Stimulated activated CD8-positive, alpha-beta memory T cell treated with anti-CD3 and anti-CD28 coated beads, Interleukin-4, amount 100 ng/mL, for 48 hours (primary cell): ENCODE measurements around the gene AK4.
"Not testable (repeated sequence)": the region's sequence is repeated elsewhere in the genome, so short reads cannot be mapped to it uniquely, and the experiment has no call there.

ENCODE experiments used
- DNase-seq: peaks from one replicate; pipeline ENCODE4 v3.0.0-alpha.2; 2020

AK4 gene

DNA sequence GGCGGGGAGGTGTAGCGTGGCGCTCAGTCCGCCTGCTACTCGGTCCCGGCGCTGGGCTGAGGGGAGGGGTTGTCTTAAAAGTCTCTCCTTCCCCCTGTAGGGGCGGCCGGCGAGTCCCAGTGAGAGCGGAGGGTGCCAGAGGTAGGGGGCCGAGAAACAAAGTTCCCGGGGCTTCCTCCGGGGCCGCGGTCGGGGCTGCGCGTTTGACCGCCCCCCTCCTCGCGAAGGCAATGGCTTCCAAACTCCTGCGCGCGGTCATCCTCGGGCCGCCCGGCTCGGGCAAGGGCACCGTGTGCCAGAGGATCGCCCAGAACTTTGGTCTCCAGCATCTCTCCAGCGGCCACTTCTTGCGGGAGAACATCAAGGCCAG lies at the start of gene AK4:
Gene AK4 (plus strand): TSS at position 26 of the 370 bp plus-strand sequence. CDS start 205 bp downstream, at position 231.
- not testable (repeated sequence) for DNase-seq

DNA sequence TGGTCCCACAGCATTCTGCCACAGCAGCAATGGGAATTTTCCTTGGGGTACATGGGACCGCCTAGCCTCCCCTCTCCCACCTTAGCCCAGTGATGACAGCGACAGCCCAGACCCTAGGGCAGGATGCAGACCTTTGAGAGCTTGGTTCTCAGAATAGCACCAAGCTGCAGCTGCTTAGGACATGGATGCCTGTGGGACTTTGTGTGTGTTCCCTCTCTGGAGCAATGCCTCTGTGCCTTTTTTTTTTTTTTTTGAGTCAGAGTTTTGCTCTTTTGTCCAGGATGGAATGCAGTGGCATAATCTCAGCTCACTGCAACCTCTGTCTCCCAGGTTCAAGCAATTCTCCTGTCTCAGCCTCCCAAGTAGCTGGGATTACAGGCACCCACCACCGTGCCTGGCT lies 44.2 kb upstream of the AK4 start:
- DNase-seq, result no peak

DNA sequence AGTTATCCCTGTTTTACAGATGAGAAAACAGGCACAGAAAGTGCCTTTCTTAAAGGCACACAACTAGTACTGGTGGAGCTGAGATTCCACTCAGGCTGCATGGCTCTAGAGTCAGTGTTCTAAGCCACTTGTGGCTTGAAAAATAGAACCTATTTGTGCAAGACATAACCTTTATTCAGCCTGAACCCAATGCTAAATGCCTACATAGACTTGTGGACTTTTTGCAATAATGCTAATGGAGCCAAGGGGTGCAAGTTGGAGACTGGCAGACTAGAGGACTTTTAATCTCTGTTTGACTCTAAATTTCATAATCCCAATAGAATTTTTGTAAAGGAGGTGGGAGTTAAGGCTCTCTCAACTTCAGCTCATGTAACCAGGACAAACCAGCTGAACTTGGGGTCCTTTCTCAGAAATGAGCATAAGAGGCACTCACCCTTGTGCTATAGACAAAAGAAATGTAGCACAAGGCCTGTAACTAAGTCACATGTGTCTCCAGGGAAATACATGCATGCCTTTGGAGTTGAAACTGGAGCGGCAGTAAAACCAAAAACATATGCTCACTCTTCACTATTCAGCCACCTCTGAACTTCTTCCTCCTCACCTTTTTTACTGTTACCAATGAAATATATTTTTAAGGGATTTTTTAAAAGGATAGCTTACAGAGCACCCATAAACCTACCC lies 43.0 kb upstream of the AK4 start:
- DNase-seq, result no peak

DNA sequence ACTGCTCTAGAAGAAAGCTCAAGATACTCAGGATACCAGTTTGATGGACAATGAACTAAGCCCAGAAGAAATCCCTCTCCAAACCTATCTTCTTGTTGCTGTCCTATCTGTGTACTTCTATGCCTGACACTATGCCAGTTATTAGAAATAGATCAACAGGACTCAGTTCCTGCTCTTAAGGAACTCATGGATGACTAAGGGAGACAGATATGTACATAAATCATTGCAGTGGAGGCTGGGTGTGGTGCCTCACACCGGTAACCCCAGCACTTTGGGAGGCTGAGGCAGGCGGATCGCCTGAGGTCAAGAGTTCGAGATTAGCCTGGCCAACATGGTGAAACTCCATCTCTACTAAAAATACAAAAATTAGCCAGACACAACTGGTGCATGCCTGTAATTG lies 42.4 kb upstream of the AK4 start:
- no peak for DNase-seq

DNA sequence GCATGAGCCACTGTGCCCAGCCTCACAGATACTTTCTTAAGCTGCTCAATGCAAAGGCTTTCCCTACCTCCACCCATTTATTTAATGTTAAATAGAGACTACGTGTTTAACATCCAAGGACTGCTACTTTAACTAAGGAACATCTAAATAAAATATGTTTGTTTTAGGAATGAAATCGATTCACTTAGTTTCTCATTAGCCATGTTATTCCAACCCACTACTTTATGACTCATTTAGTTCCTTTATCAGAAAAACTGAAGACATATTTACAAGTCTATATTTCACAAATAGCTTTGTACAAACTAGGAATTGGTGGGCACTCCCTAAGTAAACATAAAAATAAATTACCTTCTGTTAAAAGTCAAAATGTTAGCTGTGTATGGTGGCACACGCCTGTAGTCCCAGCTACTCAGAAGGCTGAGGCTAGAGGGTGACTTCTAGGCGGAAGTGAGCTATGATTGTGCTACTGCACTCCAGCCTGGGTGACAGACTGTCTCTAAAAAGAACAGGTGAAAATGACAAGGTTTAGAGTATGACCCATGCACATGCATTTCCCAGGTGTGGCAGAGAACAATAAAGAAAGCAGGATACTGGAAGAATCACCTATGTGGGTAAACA lies 39.9 kb upstream of the AK4 start:
- no peak for DNase-seq

DNA sequence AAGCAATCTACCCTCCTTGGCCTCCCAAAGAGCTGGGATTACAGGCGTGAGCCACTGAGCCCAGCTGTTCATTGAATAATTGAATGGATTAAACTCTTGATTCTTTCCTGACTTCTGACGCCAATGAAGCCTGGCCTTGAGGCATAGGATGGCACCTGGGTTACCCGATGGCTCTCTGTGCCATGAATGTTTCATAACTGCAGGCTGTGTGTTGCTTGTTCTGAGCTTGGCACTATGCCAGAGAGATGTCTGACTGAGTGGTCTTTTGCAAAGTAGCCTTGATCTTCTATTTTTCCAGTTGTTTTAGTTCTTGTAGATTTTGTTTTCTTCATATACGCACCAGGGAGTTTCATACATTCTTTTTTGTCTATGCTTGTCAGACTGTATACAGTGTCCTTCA lies 38.5 kb upstream of the AK4 start:
- DNase-seq, result no peak

DNA sequence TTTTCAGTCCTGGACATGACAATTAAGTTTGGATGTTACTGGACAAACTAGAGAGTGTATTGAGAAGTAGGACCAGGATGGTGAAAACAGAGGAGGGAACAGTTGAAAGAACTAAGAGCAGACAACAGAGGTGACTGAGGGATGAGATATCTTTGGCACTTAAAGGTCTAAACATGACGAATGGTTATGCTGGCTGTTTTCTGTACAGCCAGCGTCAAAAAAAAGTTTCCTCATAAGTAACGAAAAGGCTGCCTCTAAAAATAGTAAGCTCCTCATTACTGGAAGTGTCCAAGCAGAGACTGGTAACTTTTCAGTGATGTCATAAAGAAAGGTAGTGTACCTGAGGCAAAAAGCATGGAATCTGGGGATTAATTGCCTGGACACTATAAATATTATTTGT lies 35.2 kb upstream of the AK4 start:
- no peak for DNase-seq

DNA sequence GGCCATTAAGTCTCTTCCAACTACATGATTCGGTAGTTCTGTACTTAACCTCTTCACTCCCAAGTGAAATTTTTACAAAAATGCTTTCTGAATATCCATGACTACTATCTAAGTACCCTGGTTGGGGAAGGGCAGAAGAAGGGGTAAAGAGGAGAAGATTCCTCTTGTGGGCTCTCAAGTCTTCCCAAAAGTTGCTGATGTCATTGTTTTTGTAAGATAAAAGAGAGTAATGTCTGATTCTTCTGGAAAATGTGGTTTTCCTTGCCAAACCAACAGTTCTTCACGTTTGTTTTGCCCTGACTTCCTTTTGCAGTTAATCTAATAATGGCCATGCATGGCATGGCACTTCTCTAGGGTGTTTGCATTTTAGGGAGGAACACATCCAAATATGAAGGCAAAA lies 34.7 kb upstream of the AK4 start:
- DNase-seq, result no peak

DNA sequence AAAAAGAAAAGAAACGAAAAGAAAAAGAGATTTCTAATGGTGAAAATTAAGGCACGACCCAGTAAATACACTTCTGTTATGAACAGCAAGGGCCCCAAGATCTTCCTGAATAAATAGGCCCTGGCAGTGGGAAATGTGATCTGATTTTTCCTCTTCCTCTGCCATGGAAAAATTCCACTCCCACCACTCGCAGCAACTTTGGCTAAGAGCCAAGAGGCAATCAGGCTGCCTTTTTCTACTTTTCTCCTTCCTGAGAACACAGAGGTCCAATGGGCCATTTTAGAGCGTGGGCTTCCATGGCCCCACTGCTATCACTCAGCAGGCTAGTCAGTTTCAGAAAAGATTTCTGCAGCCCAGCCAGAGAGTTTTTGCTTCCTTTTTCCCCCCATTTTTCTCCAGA lies 33.7 kb upstream of the AK4 start:
- no peak for DNase-seq

DNA sequence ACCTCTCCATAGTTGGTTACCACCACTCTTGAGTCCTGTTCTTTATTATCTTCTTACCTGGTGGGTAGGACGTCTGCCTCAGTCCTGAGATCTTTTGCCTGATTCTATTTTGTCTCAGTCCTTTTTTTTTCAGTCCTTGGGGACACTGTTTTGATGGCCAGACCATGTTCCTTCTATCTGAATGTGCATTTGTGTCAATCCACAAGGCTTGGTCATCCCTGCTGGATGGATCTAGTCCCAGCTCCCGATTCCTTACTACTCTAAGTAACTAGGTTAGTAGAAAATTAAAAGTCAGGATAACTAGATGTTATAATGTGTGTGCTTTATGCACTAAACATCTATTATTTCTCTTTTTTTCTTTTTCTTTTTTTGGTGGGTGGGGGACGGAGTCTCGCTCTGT lies 28.1 kb upstream of the AK4 start:
- no peak for DNase-seq

DNA sequence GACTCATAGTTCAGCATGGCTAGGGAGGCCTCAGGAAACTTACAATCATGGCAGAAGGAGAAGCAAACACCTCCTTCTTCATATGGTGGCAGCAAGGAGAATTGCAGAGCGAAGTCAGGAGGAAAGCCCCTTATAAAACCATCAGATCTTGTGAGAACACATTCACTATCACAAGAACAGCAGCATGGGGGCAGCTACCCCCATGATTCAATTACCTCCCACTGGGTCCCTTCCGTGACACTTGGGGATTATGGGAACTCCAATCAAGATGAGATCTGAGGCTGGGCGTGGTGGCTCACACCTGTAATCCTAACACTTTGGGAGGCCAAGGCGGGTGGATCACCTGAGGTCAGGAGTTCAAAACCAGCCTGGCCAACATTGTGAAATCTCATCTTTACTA lies 18.9 kb upstream of the AK4 start:
- not testable (repeated sequence) for DNase-seq

DNA sequence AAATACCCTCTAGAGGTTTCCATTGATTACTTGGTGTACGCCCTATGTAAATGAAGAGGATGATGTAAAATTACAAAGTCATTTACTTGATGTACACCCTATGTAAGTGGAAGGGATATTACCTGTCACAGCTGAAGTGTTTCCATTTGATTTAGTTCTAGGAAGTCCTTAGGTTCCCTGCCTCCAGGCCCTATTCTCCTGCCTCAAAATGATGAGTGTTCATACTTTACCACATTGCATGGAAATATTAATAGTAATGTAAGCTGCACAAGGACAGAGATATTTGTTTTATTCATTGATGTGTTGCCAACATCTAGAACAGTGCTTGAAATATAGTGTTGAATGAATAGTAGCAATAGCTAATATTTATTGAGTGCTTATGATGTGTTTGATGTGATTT lies 9.5 kb upstream of the AK4 start:
- no peak for DNase-seq

DNA sequence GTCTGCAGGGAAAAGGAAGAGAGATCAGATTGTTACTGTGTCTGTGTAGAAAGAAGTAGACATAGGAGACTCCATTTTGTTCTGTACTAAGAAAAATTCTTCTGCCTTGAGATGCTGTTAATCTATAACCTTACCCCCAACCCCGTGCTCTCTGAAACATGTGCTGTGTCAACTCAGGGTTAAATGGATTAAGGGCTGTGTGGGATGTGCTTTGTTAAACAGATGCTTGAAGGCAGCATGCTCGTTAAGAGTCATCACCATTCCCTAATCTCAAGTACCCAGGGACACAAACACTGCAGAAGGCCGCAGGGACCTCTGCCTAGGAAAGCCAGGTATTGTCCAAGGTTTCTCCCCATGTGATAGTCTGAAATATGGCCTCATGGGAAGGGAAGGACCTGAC lies 8.2 kb upstream of the AK4 start:
- not testable (repeated sequence) for DNase-seq

DNA sequence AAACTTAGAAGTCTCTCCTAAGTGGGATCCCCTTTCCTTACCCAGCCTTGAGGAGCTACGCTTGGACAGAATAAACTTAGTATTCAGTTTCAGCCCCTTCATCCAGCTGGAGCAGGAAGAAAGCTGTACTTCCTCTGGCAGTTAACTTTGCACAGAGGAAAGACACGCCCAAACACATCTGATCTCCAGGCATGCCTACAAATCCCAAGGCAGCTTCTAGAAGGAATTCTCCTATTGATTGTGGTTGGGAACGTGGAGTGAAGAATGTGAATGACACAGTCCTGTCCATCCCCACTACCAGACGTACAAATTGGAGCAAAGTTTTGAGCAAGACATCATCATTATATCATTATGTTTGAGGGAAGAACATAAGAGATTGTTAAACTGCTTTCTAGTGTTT lies 6.6 kb upstream of the AK4 start:
- no peak for DNase-seq

DNA sequence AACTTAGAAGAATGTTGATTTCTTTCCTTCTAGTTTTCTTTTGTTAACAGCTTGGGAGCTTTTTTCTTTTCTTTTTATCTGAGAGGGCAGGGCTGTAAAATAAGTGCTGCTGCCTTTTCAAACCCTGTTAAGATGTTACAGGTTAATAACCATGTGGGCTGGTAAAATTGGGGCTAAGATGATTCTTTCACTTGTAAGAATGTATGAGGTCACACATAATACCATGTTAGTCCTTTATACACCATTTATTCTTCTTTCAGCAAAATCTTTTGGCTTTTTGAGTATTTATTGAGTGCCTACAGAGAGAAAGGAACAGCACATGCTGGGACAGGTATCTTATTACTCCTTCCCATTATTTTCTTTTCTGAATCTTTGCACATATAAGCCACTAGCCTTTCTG lies 6.1 kb upstream of the AK4 start:
- DNase-seq, result no peak

DNA sequence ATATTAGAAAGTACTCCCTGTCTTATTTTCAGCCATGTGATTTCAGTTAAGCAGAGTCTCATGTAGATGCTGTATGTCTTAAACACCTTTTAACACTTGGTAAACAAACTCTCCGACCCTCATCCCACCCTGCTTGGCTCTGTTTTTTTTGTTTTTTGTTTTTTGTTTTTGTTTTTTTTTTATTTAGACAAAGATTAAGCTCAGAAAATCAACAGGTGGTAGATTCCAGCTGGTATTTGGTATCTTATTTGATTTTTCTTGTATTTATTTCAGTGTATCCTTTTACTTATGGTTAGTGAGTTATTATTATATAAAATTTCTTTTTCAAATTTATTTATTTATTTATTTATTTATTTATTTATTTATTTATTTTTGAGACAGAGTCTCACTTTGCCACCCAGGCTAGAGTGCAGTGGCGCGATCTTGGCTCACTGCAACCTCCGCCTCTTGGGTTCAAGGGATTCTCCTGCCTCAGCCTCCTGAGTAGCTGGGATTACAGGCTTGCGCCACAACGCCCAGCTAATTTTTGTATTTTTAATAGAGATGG lies 4.8 kb upstream of the AK4 start:
- DNase-seq, result not testable (repeated sequence)

DNA sequence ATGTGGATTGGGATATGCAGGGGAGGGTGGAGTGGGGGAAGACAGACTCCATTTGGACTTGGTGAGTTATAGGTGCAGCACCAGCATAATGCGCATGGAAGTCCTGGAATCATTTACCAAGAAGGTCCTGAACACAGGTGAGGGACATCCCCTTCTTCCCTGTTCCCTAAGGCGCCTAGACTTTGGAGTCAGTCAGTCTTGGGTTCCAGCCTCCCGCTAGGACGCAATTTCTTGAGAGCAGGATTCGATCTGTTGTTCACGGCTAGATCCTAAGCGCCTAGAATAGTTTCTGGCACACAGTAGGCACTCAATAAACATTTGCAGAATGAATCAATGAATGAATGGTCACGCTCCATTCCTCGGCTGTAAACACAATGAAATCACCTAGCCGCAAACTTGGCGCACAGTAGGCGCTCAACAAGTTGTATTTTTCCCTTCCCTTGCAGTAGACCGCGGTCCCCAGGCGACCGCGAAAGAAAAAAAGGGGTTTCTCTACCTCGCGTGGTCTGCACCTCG lies 1.0 kb upstream of the AK4 start:
- DNase-seq, result no peak

DNA sequence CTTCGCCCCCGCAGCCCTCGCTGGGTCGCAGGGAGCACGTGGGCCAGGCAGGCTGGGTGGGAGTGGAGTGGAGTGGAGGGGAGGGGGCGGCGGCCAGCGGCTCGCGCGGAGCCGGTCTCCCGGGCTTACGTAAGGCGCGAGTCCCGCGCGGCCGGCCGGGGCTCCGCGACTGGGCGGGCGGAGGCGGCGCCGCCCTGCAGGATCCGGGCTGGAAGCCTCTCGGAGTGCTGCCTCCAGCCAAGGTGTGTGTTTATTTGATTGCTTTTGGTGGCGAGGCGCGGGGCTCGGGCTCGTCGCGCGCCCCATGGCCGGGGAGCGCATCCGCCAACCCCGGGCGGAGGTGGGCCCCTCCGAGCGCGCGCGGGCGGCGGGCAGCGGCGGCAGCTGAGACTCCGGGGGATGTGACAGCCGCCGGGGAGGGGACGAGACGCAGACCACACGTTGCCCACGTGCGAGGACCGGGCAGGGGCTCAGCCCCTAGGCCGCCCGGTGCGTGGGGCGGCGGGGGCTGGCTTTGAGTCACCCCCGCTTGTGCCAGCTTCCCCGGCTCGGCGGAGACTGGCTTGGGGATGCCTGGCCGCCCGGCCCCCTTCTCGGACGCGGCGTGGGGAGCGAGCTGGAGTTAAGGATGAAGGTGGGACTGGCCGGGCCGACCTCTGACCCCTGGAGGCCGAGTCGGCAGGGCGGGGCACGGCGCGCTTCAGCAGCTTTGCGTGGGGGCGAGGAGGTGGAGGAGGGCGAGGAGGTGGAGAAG lies 402 bp upstream of the AK4 start:
- peak; percentile 67 for DNase-seq

DNA sequence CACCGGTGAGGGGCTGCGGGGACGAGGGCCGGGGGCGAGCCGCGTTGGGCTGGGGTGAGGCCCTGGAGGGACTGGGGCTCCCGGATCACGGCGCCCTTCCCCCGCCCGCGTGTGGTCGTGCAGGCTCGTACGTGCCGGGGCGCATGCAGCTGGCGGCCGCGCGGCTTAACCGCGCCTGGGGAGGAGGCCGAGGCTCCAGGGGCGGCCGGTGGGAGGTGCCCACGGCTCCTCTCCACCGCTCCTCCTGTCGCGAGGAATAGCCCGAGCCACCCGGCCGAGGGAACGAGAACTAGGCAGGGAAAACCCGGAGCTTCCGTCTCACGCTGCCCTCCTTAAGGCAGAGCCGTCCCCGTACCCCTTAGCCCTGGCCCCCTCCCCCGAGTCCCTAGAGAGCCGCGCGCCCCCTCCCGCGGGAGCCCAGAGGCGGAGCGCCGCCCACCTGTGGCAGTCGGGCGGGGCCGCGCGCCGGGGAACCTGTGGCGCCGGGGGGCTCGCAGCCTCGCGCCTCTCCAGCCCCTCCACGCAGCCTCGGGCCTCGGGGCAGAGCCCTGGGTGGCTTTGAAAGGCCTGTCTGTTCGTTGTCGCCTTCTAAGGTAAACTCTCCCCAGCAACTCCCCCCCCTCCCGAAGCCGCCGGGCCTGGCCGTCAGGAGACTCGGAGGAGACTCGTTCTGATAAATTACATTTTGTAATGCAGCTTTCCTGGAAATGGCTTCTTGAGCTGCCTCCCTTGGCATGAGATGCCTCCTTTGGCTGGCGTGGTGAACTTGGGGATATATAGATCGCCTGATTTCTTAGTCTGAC lies 746 bp downstream of the AK4 start:
- peak; percentile 70 for DNase-seq

DNA sequence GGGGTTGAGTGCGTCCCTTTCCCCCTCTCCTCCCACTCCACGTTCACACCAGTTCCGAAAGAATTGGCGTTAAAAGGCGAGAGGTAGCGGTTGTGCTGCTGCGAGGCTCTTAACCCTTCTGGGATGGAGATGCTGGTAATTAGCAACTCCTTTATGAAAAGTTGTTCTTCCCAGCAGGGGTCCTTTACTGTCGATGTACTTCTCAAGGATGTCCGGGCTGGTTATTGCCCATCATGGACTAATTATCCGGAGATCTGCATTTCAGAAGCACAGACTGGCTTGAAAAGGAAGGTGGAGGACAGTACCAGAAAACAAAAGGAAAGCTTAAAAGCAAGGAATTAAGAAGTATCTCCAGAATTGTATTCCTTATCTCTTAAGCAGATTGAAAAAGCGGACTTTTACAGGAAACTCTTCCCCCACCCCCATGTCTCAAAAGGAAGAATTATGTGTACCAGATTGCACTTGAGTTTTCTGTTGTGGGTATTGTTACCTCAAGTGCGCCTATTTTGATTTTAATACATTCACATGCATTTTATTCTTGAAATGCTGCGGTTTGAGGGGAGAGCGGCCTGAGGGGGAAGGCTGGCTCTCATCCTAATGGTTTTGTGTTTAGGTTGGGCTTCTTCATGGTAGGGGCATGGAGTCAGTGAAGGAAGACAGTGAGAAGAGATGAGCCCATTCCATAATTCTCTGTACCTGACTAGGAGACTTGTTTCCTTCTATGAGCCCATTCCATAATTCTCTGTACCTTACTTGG lies 1.5 kb downstream of the AK4 start:
- DNase-seq, result no peak

DNA sequence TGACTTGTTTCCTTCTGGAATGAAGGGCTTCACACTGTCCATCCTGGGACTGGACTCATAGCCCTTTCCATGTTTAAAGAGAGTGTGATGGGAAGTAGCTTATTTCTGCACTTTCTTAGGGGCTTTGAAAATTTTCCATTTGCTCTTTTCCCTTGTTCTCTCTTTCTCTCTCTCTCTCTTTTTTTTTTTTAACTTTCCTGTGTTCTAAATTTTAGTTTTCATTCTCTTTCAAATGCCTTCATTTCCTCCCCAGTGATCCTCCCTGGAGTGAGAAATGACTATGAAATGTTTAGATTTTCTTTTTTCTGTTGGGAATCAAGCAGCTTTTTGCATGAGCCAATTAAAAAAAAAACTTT lies 2.1 kb downstream of the AK4 start:
- DNase-seq, result no peak

DNA sequence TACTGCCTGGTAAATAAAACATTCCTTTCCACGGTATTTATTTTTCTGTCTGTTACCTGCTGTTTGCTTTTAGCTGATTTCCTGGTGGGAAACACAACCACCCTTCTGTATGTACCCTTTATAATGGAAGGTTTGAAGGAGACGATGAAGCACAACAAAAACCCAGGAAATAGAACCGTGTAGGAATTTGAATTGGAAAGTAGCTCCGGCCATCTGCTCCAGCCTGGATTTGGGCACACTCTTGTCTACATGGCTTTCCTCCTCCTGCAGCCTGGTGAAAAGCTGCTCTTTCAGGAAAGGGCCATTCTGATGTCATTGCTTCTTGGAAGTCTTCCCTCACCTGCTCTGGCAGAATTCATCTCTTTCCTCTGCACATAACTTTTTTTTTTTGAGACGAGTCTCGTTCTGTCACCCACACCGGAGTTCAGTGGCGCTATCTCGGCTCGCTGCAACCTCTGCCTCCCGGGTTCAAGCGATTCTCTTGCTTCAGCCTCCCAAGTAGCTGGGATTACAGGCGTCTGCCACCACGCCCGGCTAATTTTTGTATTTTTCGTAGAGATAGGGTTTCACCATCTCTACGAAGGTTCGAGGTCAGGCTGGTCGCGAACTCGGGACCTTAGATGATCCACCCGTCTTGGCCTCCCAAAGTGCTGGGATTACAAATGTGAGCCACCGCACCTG lies 2.7 kb downstream of the AK4 start:
- DNase-seq, result no peak
